Lung microvascular endothelial cell (primary cell): Measurements from ENCODE around the gene SYNDIG1L. TPM values are rescaled to one million over a fixed set of nuclear protein-coding genes. Genes with fewer than 3 reads are reported as not detected.
"Not testable (repeated sequence)": the region's sequence is repeated elsewhere in the genome, so short reads cannot be mapped to it uniquely, and the experiment has no call there.

ENCODE experiments used
- DNase-seq, 2 donors: peaks; one replicate each; pipeline versions ENCODE4 v3.0.0 to v3.0.0-alpha.2; 2010; ENCODE audit warnings: low read depth in 2 of 2
- total RNA-seq: library from RNA; depleted of rRNA; stranded (reverse); fragments of >200 nt; gene quantifications from 2 replicates; pipeline ENCODE4 v1.2.1, GENCODE V29; 2014

Gene SYNDIG1L
- total RNA-seq, 1 donor from 2014 or later: not detected

- DNase-seq: no peak
These were observed 22.2 kb downstream of the SYNDIG1L start for GRCh38 chr14:74403619-74404417.

- no peak for DNase-seq
These were observed 23.4 kb downstream of the SYNDIG1L start for GRCh38 chr14:74402401-74403251.

- peak in 1 of 2 donors; percentile 5 for DNase-seq
These were observed 24.3 kb downstream of the SYNDIG1L start for GRCh38 chr14:74401504-74402241.

GRCh38 chr14:74400919-74401503 is 25.0 kb downstream of the SYNDIG1L start:
- no peak for DNase-seq

- DNase-seq: no peak
These were observed 25.9 kb downstream of the SYNDIG1L start for GRCh38 chr14:74400031-74400685.

GRCh38 chr14:74395094-74395493 is 30.9 kb downstream of the SYNDIG1L start:
- DNase-seq: no peak

GRCh38 chr14:74394549-74394948 is 31.5 kb downstream of the SYNDIG1L start:
- no peak for DNase-seq

GRCh38 chr14:74392616-74393570 is 33.1 kb downstream of the SYNDIG1L start:
- DNase-seq: no peak

- no peak for DNase-seq
These were observed 34.5 kb downstream of the SYNDIG1L start for GRCh38 chr14:74391479-74391878.

GRCh38 chr14:74390505-74390904 is 35.5 kb downstream of the SYNDIG1L start:
- DNase-seq: not testable (repeated sequence)

- DNase-seq: no peak
These were observed 36.0 kb downstream of the SYNDIG1L start for GRCh38 chr14:74389980-74390379.

- DNase-seq: no peak
These were observed 43.8 kb downstream of the SYNDIG1L start for GRCh38 chr14:74382231-74382630.

GRCh38 chr14:74381571-74381970 is 44.4 kb downstream of the SYNDIG1L start:
- DNase-seq: not testable (repeated sequence)

- DNase-seq: no peak
These were observed 45.2 kb downstream of the SYNDIG1L start for GRCh38 chr14:74380845-74381244.

GRCh38 chr14:74380172-74380571 is 45.8 kb downstream of the SYNDIG1L start:
- no peak for DNase-seq

- DNase-seq: no peak
These were observed 47.9 kb downstream of the SYNDIG1L start for GRCh38 chr14:74377976-74378690.

- no peak for DNase-seq
These were observed 57.6 kb downstream of the SYNDIG1L start for GRCh38 chr14:74368441-74368840.

GRCh38 chr14:74368026-74368425 is 58.0 kb downstream of the SYNDIG1L start:
- no peak for DNase-seq

GRCh38 chr14:74364271-74364880 is 61.6 kb downstream of the SYNDIG1L start:
- no peak for DNase-seq
